ENCODE results near the gene RSPO3.

- TF ChIP-seq AGO2 (optimal IDR thresholded peaks at IDR 0.05; ENCODE audit: low read depth, low read length) (no peak), TAF1 (CRISPR knock-in tag; IDR thresholded peaks at IDR 0.05) (no peak), ZFP36L2 (CRISPR knock-in tag; IDR thresholded peaks at IDR 0.05) (no peak), ZBTB3 (CRISPR knock-in tag; IDR thresholded peaks at IDR 0.05; ENCODE audit: borderline replicate concordance, low read depth) (no peak), HOXA9 (CRISPR knock-in tag; IDR thresholded peaks at IDR 0.05; ENCODE audit: borderline replicate concordance) (no peak), SMAD3 (CRISPR knock-in tag; IDR thresholded peaks at IDR 0.05) (no peak), TCF12 (IDR thresholded peaks at IDR 0.05) (no peak), TCF12 (CRISPR knock-in tag; IDR thresholded peaks at IDR 0.05) (no peak), KLF15 (CRISPR knock-in tag; IDR thresholded peaks at IDR 0.05; ENCODE audit: borderline replicate concordance) (no peak), NFYC (CRISPR knock-in tag; IDR thresholded peaks at IDR 0.05) (no peak), GFI1 (CRISPR knock-in tag; IDR thresholded peaks at IDR 0.05; ENCODE audit: borderline replicate concordance) (no peak)
These were observed 59.4 kb downstream of the RSPO3 start for GRCh38 chr6:127177923-127178231.

Data from HepG2 (cell line).